ENCODE measurements around the gene TMEM130. TPM values are rescaled to one million over a fixed set of nuclear protein-coding genes. Genes with fewer than 3 reads are reported as not detected.

The TMEM130 gene
- total RNA-seq (1 to 10 TPM in 1 of 2 donors, under 1 TPM in 1; 0.43 to 1.5 TPM), polyA plus RNA-seq (under 1 TPM; 0.34 to 0.77 TPM)
- long read RNA-seq, donor 1, result 0 reads
- long read RNA-seq, donor 2, result 0 reads
- long read RNA-seq, donor 3, result 0 reads
- long read RNA-seq, donor 4, result 0 reads
- long read RNA-seq, donor 5, result 0 reads

DNA sequence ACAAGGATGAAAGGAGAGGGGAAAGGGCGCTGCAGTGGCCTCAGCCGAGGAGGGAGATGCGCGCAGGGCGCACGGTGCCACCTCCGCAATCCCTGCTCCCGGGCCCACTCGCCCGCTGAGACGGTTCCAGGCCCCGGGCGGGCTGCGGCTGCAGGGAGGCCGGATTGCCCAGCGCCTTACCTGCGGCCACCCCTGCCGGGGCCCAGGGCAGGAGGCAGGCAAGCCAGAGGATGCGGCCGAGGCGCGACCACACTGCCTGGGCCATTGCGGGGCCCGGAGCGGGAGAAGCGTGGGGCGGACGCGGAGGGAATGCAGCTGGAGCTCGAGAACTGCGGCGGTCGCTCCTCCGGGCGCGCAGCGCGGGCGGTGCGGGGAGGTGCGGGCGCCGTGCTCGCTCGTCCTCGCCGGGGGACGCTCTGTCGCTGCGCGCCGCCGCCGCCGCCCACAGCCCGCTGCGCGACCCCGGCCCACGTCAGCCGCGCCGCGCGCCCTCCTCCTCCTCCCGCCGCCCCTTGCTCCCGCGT is at the start of gene TMEM130:
TMEM130 (minus strand) TSS at position 418 of the 524 bp plus-strand sequence; CDS start at position 265, 153 bp downstream.
- Histone ChIP-seq H3K9ac (ENCODE audit: insufficient read depth in 1 of 2, low read length in 2 of 2) (no peak within 1 kb of the TSS), H3K27ac (ENCODE audit: low read depth in 1 of 2, low read length in 1 of 2) (no peak within 1 kb of the TSS), H3K27me3 (ENCODE audit: control insufficient read depth in 3 of 3, insufficient read depth in 3 of 3, low read length in 2 of 3) (peaks cover 0 to 32% (median 21%) of the 10 kb centered on the region in 3 donors), H3K4me1 (ENCODE audit: control insufficient read depth in 5 of 5, insufficient read depth in 5 of 5, low read length in 5 of 5) (peaks cover 0 to 7% (median 0%) of the 10 kb centered on the region in 5 donors), H3K9me3 (ENCODE audit: control insufficient read depth in 4 of 4, insufficient read depth in 3 of 4, low read length in 3 of 4) (no peaks in the 10 kb centered on the region), H3K36me3 (ENCODE audit: control insufficient read depth in 4 of 4, insufficient read depth in 4 of 4, low read length in 4 of 4) (no peaks in the 10 kb centered on the region), H3K4me3 (peak within 1 kb of the TSS; percentile 7)
- 2% methylated on average over 21 to 63 of the region's 69 CpGs for WGBS, 2 donors
- DNase-seq (peak in 1 of 3 donors; percentile 21), ATAC-seq (ENCODE audit: insufficient read depth, low FRiP score) (no peak)
- TF ChIP-seq, protein P1, sequence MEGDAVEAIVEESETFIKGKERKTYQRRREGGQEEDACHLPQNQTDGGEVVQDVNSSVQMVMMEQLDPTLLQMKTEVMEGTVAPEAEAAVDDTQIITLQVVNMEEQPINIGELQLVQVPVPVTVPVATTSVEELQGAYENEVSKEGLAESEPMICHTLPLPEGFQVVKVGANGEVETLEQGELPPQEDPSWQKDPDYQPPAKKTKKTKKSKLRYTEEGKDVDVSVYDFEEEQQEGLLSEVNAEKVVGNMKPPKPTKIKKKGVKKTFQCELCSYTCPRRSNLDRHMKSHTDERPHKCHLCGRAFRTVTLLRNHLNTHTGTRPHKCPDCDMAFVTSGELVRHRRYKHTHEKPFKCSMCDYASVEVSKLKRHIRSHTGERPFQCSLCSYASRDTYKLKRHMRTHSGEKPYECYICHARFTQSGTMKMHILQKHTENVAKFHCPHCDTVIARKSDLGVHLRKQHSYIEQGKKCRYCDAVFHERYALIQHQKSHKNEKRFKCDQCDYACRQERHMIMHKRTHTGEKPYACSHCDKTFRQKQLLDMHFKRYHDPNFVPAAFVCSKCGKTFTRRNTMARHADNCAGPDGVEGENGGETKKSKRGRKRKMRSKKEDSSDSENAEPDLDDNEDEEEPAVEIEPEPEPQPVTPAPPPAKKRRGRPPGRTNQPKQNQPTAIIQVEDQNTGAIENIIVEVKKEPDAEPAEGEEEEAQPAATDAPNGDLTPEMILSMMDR (IDR thresholded peaks at IDR 0.05; ENCODE audit: control extremely low read depth, extremely low read depth), result no peak

DNA sequence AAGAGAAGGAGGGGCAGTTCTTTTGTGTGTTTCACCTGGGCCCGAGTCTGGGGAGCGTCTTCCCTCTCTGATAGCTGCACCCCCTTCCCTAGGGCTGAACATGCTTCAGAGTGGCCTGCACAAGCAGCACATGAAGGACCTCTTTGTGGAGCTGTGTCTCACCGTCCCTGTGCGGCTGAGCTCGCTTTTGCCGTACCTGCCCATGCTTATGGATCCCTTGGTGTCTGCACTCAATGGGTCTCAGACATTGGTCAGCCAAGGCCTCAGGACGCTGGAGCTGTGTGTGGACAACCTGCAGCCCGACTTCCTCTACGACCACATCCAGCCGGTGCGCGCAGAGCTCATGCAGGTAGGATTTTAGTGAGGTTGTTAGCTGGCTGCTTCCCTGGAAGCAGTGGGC is 47.5 kb upstream of the TMEM130 start:
- H3K27ac ChIP-seq (ENCODE audit: low read depth in 1 of 2, low read length in 1 of 2), result no peak overlapping the region
- DNase-seq, result no peak
- H3K4me1 ChIP-seq (ENCODE audit: control insufficient read depth in 5 of 5, insufficient read depth in 5 of 5, low read length in 5 of 5), result no peaks in the 10 kb centered on the region
- no peaks in the 10 kb centered on the region for H3K9me3 ChIP-seq (ENCODE audit: control insufficient read depth in 4 of 4, insufficient read depth in 3 of 4, low read length in 3 of 4)
- peaks cover 33 to 50% (median 40%) of the 10 kb centered on the region in 4 donors for H3K36me3 ChIP-seq (ENCODE audit: control insufficient read depth in 4 of 4, insufficient read depth in 4 of 4, low read length in 4 of 4)
- TF ChIP-seq, protein P1 (IDR thresholded peaks at IDR 0.05; ENCODE audit: control extremely low read depth, extremely low read depth), result no peak
- ATAC-seq (ENCODE audit: insufficient read depth, low FRiP score), result no peak
- H3K4me3 ChIP-seq, result no peak overlapping the region
- 98% methylated on average over 12 of the region's 12 CpGs for WGBS, 2 donors
- no peak overlapping the region for H3K9ac ChIP-seq (ENCODE audit: insufficient read depth in 1 of 2, low read length in 2 of 2)
- no peaks in the 10 kb centered on the region for H3K27me3 ChIP-seq (ENCODE audit: control insufficient read depth in 3 of 3, insufficient read depth in 3 of 3, low read length in 2 of 3)

DNA sequence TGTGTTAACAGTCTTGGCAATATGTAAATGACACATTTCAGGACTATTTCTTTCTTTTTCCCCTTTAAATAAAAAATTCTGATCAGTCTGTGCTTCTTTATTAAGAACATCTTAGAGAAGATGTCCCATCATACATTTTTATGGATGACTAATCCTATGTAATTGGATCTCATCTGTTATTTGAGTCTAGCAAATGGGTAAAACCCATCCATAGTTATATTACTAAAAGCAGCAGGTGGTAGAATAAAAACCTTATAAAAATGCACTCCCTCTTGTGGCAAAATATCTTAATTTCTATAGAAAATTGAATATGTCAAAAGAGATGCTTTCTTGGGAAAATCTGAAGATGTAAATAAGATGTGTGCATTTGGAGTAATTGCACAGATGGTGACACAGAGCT is 43.8 kb upstream of the TMEM130 start:
- H3K4me3 ChIP-seq, result no peak overlapping the region
- H3K27ac ChIP-seq (ENCODE audit: low read depth in 1 of 2, low read length in 1 of 2), result no peak overlapping the region
- TF ChIP-seq, protein P1 (IDR thresholded peaks at IDR 0.05; ENCODE audit: control extremely low read depth, extremely low read depth), result no peak
- no peaks in the 10 kb centered on the region for H3K27me3 ChIP-seq (ENCODE audit: control insufficient read depth in 3 of 3, insufficient read depth in 3 of 3, low read length in 2 of 3)
- H3K4me1 ChIP-seq (ENCODE audit: control insufficient read depth in 5 of 5, insufficient read depth in 5 of 5, low read length in 5 of 5), result no peaks in the 10 kb centered on the region
- DNase-seq (no peak), ATAC-seq (ENCODE audit: insufficient read depth, low FRiP score) (no peak)
- no peak overlapping the region for H3K9ac ChIP-seq (ENCODE audit: insufficient read depth in 1 of 2, low read length in 2 of 2)
- peaks cover 32 to 54% (median 39%) of the 10 kb centered on the region in 4 donors for H3K36me3 ChIP-seq (ENCODE audit: control insufficient read depth in 4 of 4, insufficient read depth in 4 of 4, low read length in 4 of 4)
- H3K9me3 ChIP-seq (ENCODE audit: control insufficient read depth in 4 of 4, insufficient read depth in 3 of 4, low read length in 3 of 4), result no peaks in the 10 kb centered on the region
